Measurements from ENCODE around the gene ZNF628.
"Not testable (repeated sequence)": the region's sequence is repeated elsewhere in the genome, so short reads cannot be mapped to it uniquely, and the experiment has no call there.

ZNF628 gene

DNA sequence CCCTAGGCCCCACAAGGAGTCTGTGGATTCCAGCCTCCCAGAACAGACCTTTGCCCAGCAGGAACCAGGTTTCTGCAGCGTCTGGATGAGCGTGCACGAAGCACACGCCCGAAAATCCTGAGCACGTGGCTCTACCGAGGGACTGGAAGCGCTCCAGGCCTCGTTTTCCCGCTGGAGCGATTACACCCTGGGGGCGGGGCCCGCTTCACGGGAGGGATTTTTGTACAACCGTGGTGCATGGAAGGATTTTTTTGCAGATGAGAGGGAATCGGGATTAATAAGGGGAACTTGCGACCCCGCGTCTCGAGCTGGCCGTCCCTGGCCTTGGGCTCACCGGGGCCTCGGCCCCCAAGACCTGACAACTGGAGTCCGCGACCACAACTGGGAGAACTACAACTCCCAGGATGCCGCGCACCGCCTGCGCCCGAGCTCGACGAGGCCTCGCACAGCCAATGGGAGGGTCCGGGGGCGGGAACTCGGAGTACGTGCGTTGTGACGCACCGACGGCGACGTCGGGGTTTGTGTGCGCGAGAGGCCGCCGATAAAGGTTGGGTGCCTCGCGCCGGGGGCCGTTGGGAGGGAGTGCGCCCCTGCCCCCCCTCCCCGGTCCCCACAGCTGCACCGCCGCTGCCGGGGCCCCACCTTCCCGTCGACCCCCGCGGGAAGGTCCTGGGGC, at the start of gene ZNF628:
Gene ZNF628 (plus strand): TSS at position 518 of the 676 bp plus-strand sequence. CDS start 3,294 bp downstream, outside the sequence.
- peak; percentile 97 for DNase-seq

GRCh38 chr19:55431183-55431582, 45.2 kb upstream of the ZNF628 start:
- DNase-seq: no peak

GRCh38 chr19:55432241-55432959, 44.0 kb upstream of the ZNF628 start:
- no peak for DNase-seq

GRCh38 chr19:55433292-55433691, 43.1 kb upstream of the ZNF628 start:
- no peak for DNase-seq

- DNase-seq: no peak
These were observed 42.0 kb upstream of the ZNF628 start for GRCh38 chr19:55434356-55434919.

DNA sequence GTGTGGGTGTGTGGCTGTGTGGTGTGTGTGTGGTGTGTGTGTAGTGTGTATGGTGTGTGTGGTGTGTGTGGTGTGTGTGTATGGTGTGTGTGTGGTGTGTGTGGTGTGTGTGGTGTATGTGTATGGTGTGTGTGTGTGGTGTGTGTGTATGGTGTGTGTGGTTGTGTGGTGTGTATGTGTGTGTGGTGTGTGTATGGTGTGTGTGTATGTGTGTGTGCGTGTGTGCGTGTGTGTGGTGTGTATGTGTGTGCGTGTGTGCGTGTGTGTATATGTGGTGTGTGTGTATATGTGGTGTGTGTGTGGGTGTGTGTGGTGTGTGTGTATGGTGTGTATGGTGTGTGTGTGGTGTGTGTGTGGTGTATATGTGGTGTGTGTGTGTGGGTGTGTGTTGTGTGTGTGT, 41.4 kb upstream of the ZNF628 start:
- DNase-seq: no peak

DNA sequence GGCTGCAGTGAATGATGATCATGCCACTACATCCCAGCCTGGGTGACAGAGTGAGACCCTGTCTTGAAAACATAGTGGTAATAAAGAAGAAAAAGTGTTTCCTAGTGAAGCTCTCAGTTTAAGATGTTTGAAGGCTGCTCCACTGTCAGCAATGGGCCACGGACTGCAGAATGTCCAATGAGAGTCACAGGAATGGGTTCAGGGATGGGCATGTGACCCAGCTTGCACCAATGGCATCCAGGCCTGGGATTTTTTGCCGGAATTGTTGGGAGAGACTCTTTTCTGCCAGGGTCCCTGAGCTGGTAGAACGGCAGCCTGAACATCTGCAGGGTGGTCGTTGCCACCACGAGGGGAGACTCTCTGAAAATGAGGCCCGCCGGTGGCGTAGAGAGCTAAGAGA, 39.6 kb upstream of the ZNF628 start:
- DNase-seq: no peak

GRCh38 chr19:55437410-55437809, 39.0 kb upstream of the ZNF628 start:
- DNase-seq: no peak

- DNase-seq: no peak
These were observed 37.4 kb upstream of the ZNF628 start for GRCh38 chr19:55439052-55439451.

- no peak for DNase-seq
These were observed 35.9 kb upstream of the ZNF628 start for GRCh38 chr19:55440411-55441105.

- no peak for DNase-seq
These were observed 35.1 kb upstream of the ZNF628 start for GRCh38 chr19:55441319-55441691.

DNA sequence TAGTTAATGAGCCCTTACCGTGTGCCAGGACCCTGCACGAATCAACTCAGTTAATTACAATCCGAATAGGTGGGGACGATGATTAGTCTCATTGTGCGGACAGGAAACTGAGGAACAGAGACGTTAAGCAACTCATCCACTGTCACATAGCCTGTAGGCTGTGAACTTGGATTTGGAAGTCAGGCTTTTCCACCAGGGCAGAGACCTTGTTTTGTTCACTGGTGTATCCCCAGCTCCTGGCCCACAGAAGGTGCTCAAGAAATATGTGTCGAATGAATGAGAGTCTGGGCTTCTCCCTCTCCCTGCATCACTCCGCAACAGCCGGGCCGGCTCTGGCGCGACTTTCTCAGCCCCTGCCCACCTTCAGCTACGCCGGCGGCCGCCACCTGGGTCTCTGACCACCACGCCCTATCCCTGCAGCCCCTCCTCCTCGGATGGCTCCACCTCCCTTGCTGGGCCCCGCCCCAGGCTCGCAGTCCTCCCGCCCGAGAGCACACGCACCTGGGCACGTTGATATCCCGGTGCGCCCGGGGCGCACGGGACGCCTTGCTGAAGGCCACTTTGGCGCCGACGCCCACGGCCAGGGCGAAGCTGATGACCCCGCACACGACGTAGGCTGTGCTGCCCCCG, 34.6 kb upstream of the ZNF628 start:
- no peak for DNase-seq

DNA sequence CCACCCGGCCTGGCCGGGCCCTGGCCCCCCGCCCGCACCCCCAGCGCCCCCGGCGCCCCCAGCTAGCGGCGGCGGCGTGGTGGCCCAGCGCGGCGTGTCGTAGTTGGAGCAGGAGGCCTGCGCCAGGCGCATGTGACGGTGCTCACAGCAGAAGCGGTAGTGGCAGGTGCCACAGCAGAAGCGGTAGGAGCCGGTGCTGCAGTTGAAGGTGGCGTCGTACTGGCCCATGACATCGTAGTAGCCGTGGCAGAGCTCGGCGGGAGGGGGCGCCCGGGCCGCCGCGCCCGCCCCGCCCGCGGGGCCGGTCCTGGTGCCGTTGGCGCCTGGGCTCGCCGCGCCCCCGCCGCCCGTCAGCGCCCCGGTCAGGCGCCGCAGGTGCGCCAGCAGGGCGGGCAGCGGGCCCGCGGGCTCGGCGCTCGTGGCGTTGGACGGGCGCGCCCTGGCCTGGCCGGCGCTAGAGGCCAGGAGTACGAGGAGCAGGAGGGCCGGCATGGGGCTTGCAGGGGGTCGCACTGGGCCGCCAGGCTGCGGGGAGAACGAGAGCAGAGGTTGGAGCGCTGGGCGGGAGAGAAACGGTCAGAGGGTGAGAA, 34.0 kb upstream of the ZNF628 start:
- DNase-seq: no peak

GRCh38 chr19:55443045-55443823, 33.2 kb upstream of the ZNF628 start, which contains the start of gene SHISA7:
Gene SHISA7 (minus strand): TSS chr19:55443300. CDS start chr19:55442863, 437 bp downstream.
- DNase-seq: no peak

GRCh38 chr19:55443824-55444480, 32.5 kb upstream of the ZNF628 start:
- DNase-seq: no peak

- DNase-seq: no peak
These were observed 31.8 kb upstream of the ZNF628 start for GRCh38 chr19:55444646-55445045.

DNA sequence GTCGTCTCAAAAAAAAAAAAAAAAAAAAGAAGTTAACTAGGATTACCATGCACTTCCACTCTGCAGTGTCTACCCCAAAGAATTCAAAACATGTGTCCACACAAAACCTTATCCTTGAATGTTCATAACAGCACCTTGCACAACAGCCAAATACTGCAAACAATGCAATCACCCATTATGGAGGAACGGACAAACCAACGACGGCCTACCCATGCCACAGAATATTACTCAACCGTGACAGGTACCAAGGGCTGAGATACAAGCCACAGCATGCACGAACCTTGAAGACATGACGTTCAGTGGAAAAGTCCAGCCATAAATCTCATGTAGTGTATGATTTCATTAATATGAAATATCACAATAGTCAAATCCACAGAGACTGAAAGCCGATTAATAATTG, 30.4 kb upstream of the ZNF628 start:
- no peak for DNase-seq

GRCh38 chr19:55447421-55448174, 28.8 kb upstream of the ZNF628 start:
- no peak for DNase-seq

- DNase-seq: not testable (repeated sequence)
These were observed 28.3 kb upstream of the ZNF628 start for GRCh38 chr19:55448175-55448490.

DNA sequence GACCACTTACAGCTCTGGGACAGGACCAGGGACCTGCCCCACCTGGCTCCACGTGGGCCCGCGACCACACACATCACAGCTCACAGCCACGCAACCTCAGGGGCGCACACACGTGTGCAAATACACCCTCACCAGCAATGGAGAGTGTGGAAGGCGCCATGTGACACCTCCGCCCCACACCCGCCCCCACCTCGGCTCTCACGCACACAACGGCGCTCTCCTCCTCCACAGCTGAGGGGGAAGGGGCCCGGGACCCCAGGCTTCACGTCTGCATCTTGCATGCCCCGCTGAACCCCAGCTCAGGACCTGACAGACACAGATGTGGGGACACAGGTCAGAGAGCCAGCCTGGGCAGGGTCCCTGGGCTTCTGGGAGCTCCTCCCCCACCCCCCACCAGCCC, 26.9 kb upstream of the ZNF628 start:
- DNase-seq: no peak

All from stimulated activated CD4-positive, alpha-beta T cell treated with anti-CD3 and anti-CD28 coated beads, Interleukin-12 subunit alpha, Interleukin-12 subunit beta, amount 100 ng/mL, for 4 hours (primary cell).